Subcutaneous adipose tissue (tissue), 4 donors: Measurements from ENCODE around the gene SFMBT2. TPM values are rescaled to one million over a fixed set of nuclear protein-coding genes. Genes with fewer than 3 reads are reported as not detected.

Experiments used
- CTCF ChIP-seq: fragments of 450-650 bp; IDR thresholded peaks from one replicate; pipeline ENCODE4 v1.5.1; 2016; ENCODE audit warnings: low read depth, mild to moderate bottlenecking, control low read depth, antibody characterized with exemption, moderate library complexity
- total RNA-seq, 4 donors: library from RNA; depleted of rRNA; stranded (reverse); fragments of >200 nt; gene quantifications; one replicate each; pipeline ENCODE4 v1.1.0, GENCODE V29; 2016

Gene SFMBT2
- total RNA-seq, 4 donors from 2014 or later = 3.7 to 11.7 (median 7.0) TPM

GRCh38 chr10:7434378-7434777 lies 23.5 kb upstream of the SFMBT2 start:
- TF ChIP-seq CTCF = no peak

GRCh38 chr10:7433861-7434260 lies 23.0 kb upstream of the SFMBT2 start:
- TF ChIP-seq CTCF = no peak

GRCh38 chr10:7432884-7433726 lies 22.3 kb upstream of the SFMBT2 start:
- no peak for TF ChIP-seq CTCF

- TF ChIP-seq CTCF = no peak
Measured at GRCh38 chr10:7428673-7429350, 18.0 kb upstream of the SFMBT2 start.

GRCh38 chr10:7426349-7426748 lies 15.5 kb upstream of the SFMBT2 start:
- TF ChIP-seq CTCF = no peak

- TF ChIP-seq CTCF = no peak
Measured at GRCh38 chr10:7425691-7426090, 14.9 kb upstream of the SFMBT2 start.

- TF ChIP-seq CTCF = no peak
Measured at GRCh38 chr10:7424919-7425318, 14.1 kb upstream of the SFMBT2 start.
